Neural cell (in vitro differentiated cells): ENCODE measurements around the gene CPZ. TPM values are rescaled to one million over a fixed set of nuclear protein-coding genes. Genes with fewer than 3 reads are reported as not detected.

Experiments used
- H2AFZ ChIP-seq: fragments of 200-600, 300-800 bp; sonication (generic), shearing (Covaris generic); 2 replicates; pipeline ENCODE4 v1.6.0; 2014; ENCODE audit warnings: low read depth, mild to moderate bottlenecking, antibody characterized with exemption, low read length, moderate library complexity
- H3F3A ChIP-seq: fragments of 200-600 bp; shearing (Covaris generic); 2 replicates; pipeline ENCODE4 v1.6.1; 2016; ENCODE audit warnings: mild to moderate bottlenecking, moderate library complexity, mixed read lengths, antibody characterized with exemption, low read length; ENCODE audit not compliant: insufficient read depth, poor library complexity, severe bottlenecking
- H3K27ac ChIP-seq: fragments of 200-600, 300-800 bp; sonication (generic), shearing (Covaris generic); 2 replicates; pipeline ENCODE4 v1.5.1; 2014; ENCODE audit warnings: mild to moderate bottlenecking, low read length, moderate library complexity
- H3K27me3 ChIP-seq: fragments of 300-800, 200-600 bp; sonication (generic), shearing (Covaris generic); 2 replicates; pipeline ENCODE4 v1.6.0; 2014; ENCODE audit warnings: mild to moderate bottlenecking, low read depth, low read length, moderate library complexity; ENCODE audit not compliant: insufficient read depth
- H3K36me3 ChIP-seq: fragments of 300-800, 200-600 bp; sonication (generic), shearing (Covaris generic); 2 replicates; pipeline ENCODE4 v1.5.1; 2014; ENCODE audit warnings: mild to moderate bottlenecking, antibody characterized with exemption, low read length, moderate library complexity; ENCODE audit not compliant: insufficient read depth
- H3K4me2 ChIP-seq: fragments of 300-800, 200-600 bp; sonication (generic), shearing (Covaris generic); 2 replicates; pipeline ENCODE4 v1.6.0; 2014; ENCODE audit warnings: mild to moderate bottlenecking, low read length
- H3K4me3 ChIP-seq: fragments of 300-800, 200-600 bp; sonication (generic), shearing (Covaris generic); 2 replicates; pipeline ENCODE4 v1.5.1; 2014; ENCODE audit warnings: mild to moderate bottlenecking, low read length, moderate library complexity
- H3K79me2 ChIP-seq: fragments of 200-600 bp; shearing (Covaris generic); replicated peaks from 2 replicates; pipeline ENCODE4 v1.6.0; 2014; ENCODE audit warnings: mild to moderate bottlenecking, low read length, moderate library complexity; ENCODE audit not compliant: insufficient read depth
- H3K9ac ChIP-seq: fragments of 300-800, 200-600 bp; sonication (generic), shearing (Covaris generic); 2 replicates; pipeline ENCODE4 v1.6.1; 2016; ENCODE audit warnings: mild to moderate bottlenecking, low read length, mixed read lengths
- H3K9me2 ChIP-seq: fragments of 200-600 bp; shearing (Covaris generic); 2 replicates; pipeline ENCODE4 v1.6.1; 2016; ENCODE audit warnings: mild to moderate bottlenecking, low read length, mixed read lengths; ENCODE audit not compliant: insufficient read depth
- H3K9me3 ChIP-seq: fragments of 200-600, 300-800 bp; sonication (generic), shearing (Covaris generic); 2 replicates; pipeline ENCODE4 v1.6.1; 2016; ENCODE audit warnings: mild to moderate bottlenecking, mixed run types, low read length, moderate library complexity, mixed read lengths
- H4K20me1 ChIP-seq: fragments of 200-600 bp; shearing (Covaris generic); 2 replicates; pipeline ENCODE4 v1.6.1; 2016; ENCODE audit warnings: mild to moderate bottlenecking, mixed run types; ENCODE audit not compliant: insufficient read depth
- EP300 ChIP-seq: fragments of 450-650 bp; conservative IDR thresholded peaks from 2 replicates; pipeline ENCODE4 v1.6.1; 2014; ENCODE audit warnings: antibody characterized with exemption, mild to moderate bottlenecking, moderate library complexity; ENCODE audit not compliant: poor library complexity, severe bottlenecking
- EZH2 ChIP-seq: fragments of 200-600, 300-800 bp; shearing (Covaris generic), sonication (generic); IDR thresholded peaks from 2 replicates; pipeline ENCODE4 v1.6.1; 2014; ENCODE audit warnings: antibody characterized with exemption, low read length, borderline replicate concordance, mild to moderate bottlenecking; ENCODE audit not compliant: insufficient read depth, poor library complexity, severe bottlenecking
- MXI1 ChIP-seq: fragments of 450-650 bp; conservative IDR thresholded peaks from 2 replicates; pipeline ENCODE4 v1.6.1; 2014; ENCODE audit warnings: antibody characterized with exemption, mild to moderate bottlenecking; ENCODE audit not compliant: poor library complexity, severe bottlenecking
- POLR2AphosphoS5 ChIP-seq: IDR thresholded peaks from 2 replicates; pipeline ENCODE4 v1.6.1; 2012
- RAD21 ChIP-seq: fragments of 450-650 bp; conservative IDR thresholded peaks from 2 replicates; pipeline ENCODE4 v1.6.1; 2014; ENCODE audit warnings: antibody characterized with exemption, mild to moderate bottlenecking, moderate library complexity
- SMC3 ChIP-seq: fragments of 450-650 bp; conservative IDR thresholded peaks from 2 replicates; pipeline ENCODE4 v1.6.1; 2014; ENCODE audit warnings: antibody characterized with exemption, mild to moderate bottlenecking, moderate library complexity; ENCODE audit not compliant: poor library complexity
- TAF1 ChIP-seq: IDR thresholded peaks from 2 replicates; pipeline ENCODE4 v1.6.1; 2012; ENCODE audit warnings: low read depth
- polyA plus RNA-seq: library from polyadenylated mRNA; depleted of rRNA; stranded (reverse); fragments of >200 nt; gene quantifications from 2 replicates; pipeline ENCODE4 v1.2.3, GENCODE V29; 2014
- TF ChIP-seq, protein P1 (sequence below): IDR thresholded peaks from 2 replicates; pipeline ENCODE4 v1.6.1; 2012; ENCODE audit warnings: borderline replicate concordance
- TF ChIP-seq, protein P2 (sequence below): fragments of 450-650 bp; IDR thresholded peaks from 2 replicates; pipeline ENCODE4 v1.5.1; 2014; ENCODE audit warnings: antibody characterized with exemption, mild to moderate bottlenecking, moderate library complexity; ENCODE audit not compliant: poor library complexity, severe bottlenecking

CPZ gene
- polyA plus RNA-seq, 1 donor from 2014 or later: not detected

DNA sequence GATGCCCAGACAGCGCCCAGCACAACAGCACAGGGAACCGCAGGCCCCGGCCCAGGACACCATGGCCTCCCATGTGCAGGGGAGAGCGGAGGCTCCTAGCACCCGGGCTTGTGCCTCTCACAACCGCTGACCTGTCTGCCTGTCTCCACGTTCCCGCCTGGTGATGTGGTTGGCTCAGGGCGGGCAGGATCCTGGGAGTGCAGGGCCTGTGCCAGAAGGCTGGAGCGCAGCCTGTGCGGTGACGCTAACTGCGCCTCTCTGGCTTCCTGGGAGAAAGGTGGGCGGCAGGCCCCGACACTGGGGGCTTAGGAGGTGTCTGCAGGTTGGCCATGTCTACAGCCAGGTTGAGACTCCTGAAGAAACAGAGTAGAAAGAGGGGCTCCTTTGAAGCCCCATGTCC is 48.7 kb downstream of the CPZ start:
- TF ChIP-seq SMC3 (no peak), MXI1 (no peak), RAD21 (no peak), POLR2AphosphoS5 (no peak), TAF1 (no peak), EP300 (no peak), EZH2 (no peak)
- TF ChIP-seq, protein P1, sequence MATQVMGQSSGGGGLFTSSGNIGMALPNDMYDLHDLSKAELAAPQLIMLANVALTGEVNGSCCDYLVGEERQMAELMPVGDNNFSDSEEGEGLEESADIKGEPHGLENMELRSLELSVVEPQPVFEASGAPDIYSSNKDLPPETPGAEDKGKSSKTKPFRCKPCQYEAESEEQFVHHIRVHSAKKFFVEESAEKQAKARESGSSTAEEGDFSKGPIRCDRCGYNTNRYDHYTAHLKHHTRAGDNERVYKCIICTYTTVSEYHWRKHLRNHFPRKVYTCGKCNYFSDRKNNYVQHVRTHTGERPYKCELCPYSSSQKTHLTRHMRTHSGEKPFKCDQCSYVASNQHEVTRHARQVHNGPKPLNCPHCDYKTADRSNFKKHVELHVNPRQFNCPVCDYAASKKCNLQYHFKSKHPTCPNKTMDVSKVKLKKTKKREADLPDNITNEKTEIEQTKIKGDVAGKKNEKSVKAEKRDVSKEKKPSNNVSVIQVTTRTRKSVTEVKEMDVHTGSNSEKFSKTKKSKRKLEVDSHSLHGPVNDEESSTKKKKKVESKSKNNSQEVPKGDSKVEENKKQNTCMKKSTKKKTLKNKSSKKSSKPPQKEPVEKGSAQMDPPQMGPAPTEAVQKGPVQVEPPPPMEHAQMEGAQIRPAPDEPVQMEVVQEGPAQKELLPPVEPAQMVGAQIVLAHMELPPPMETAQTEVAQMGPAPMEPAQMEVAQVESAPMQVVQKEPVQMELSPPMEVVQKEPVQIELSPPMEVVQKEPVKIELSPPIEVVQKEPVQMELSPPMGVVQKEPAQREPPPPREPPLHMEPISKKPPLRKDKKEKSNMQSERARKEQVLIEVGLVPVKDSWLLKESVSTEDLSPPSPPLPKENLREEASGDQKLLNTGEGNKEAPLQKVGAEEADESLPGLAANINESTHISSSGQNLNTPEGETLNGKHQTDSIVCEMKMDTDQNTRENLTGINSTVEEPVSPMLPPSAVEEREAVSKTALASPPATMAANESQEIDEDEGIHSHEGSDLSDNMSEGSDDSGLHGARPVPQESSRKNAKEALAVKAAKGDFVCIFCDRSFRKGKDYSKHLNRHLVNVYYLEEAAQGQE: no peak
- TF ChIP-seq, protein P2, sequence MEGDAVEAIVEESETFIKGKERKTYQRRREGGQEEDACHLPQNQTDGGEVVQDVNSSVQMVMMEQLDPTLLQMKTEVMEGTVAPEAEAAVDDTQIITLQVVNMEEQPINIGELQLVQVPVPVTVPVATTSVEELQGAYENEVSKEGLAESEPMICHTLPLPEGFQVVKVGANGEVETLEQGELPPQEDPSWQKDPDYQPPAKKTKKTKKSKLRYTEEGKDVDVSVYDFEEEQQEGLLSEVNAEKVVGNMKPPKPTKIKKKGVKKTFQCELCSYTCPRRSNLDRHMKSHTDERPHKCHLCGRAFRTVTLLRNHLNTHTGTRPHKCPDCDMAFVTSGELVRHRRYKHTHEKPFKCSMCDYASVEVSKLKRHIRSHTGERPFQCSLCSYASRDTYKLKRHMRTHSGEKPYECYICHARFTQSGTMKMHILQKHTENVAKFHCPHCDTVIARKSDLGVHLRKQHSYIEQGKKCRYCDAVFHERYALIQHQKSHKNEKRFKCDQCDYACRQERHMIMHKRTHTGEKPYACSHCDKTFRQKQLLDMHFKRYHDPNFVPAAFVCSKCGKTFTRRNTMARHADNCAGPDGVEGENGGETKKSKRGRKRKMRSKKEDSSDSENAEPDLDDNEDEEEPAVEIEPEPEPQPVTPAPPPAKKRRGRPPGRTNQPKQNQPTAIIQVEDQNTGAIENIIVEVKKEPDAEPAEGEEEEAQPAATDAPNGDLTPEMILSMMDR: no peak
- Histone ChIP-seq H3K79me2 (no peaks in the 10 kb centered on the region), H3K4me2 (no peak overlapping the region), H4K20me1 (no peaks in the 10 kb centered on the region), H3K4me3 (no peak overlapping the region), H3K36me3 (no peaks in the 10 kb centered on the region), H3F3A (no peaks in the 10 kb centered on the region), H3K9me3 (no peaks in the 10 kb centered on the region), H2AFZ (no peak overlapping the region), H3K27ac (no peak overlapping the region), H3K9me2 (no peaks in the 10 kb centered on the region), H3K27me3 (no peaks in the 10 kb centered on the region), H3K9ac (no peak overlapping the region)

DNA sequence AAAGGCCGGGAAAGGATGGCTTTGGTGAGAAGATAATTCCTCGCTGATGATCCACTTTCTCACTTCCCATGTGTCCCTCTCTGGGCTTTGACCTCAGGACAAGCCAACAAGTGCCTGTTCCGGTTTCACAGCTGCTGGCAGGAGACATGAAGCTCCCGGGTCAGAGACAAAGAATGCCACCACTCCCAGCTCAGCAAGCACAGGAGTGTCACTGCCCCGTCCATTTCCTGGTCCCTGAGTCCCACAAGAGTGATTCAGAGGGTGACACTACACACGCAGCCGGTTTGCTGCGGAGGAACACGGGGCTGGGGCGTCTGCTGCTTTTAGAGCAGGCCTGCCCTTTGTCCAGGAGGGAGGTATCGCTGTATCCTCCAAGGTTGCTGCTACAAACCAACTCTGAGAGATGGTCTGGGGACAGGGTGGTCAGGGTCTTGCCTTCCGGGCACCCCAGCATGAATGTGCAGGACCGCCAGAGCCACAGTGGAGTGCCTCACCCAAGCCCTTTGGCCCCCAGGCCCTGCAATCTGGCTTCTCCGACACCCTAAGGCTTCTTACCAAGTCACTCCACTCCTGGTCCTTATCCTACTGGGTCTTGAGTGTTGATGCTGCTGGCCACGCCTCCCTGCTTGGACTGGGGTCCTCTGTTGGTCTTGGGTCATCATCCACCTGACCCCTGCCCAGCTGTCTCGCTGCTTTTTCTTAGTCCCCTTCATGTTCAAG is 49.5 kb downstream of the CPZ start:
- H3K9ac ChIP-seq: no peak overlapping the region
- no peaks in the 10 kb centered on the region for H3K27me3 ChIP-seq
- no peak overlapping the region for H2AFZ ChIP-seq
- TF ChIP-seq, protein P1: no peak
- no peak for TF ChIP-seq EZH2
- no peak overlapping the region for H3K4me2 ChIP-seq
- H4K20me1 ChIP-seq: no peaks in the 10 kb centered on the region
- H3K79me2 ChIP-seq: no peaks in the 10 kb centered on the region
- no peak overlapping the region for H3K27ac ChIP-seq
- no peaks in the 10 kb centered on the region for H3K9me3 ChIP-seq
- H3F3A ChIP-seq: no peaks in the 10 kb centered on the region
- no peaks in the 10 kb centered on the region for H3K36me3 ChIP-seq
- H3K4me3 ChIP-seq: no peak overlapping the region
- H3K9me2 ChIP-seq: no peaks in the 10 kb centered on the region
